ENCODE results near the gene COL19A1. TPM values are rescaled to one million over a fixed set of nuclear protein-coding genes. Genes with fewer than 3 reads are reported as not detected.
"Not testable (repeated sequence)": the region's sequence is repeated elsewhere in the genome, so short reads cannot be mapped to it uniquely, and the experiment has no call there.

The COL19A1 gene
- total RNA-seq, 2 donors from 2014 or later, result 0.07 TPM; not detected in 1

- Histone ChIP-seq H3K9me3 (no peaks in the 10 kb centered on the region), H3K4me1 (ENCODE audit: control insufficient read depth in 1 of 2, low read depth in 2 of 2) (no peaks in the 10 kb centered on the region), H3K36me3 (no peaks in the 10 kb centered on the region), H3K27ac (no peak overlapping the region), H3K4me3 (no peak overlapping the region), H3K27me3 (replicated peaks; ENCODE audit: insufficient read depth) (no peaks in the 10 kb centered on the region)
- ATAC-seq (ENCODE audit: insufficient number of reproducible peaks, low FRiP score, low read depth) (no peak), DNase-seq (ENCODE audit: low spot score) (no peak)
- TF ChIP-seq, protein P1, sequence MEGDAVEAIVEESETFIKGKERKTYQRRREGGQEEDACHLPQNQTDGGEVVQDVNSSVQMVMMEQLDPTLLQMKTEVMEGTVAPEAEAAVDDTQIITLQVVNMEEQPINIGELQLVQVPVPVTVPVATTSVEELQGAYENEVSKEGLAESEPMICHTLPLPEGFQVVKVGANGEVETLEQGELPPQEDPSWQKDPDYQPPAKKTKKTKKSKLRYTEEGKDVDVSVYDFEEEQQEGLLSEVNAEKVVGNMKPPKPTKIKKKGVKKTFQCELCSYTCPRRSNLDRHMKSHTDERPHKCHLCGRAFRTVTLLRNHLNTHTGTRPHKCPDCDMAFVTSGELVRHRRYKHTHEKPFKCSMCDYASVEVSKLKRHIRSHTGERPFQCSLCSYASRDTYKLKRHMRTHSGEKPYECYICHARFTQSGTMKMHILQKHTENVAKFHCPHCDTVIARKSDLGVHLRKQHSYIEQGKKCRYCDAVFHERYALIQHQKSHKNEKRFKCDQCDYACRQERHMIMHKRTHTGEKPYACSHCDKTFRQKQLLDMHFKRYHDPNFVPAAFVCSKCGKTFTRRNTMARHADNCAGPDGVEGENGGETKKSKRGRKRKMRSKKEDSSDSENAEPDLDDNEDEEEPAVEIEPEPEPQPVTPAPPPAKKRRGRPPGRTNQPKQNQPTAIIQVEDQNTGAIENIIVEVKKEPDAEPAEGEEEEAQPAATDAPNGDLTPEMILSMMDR (IDR thresholded peaks at IDR 0.05), result no peak
Measured at GRCh38 chr6:69958978-69959377, 92.6 kb downstream of the COL19A1 start.

DNA sequence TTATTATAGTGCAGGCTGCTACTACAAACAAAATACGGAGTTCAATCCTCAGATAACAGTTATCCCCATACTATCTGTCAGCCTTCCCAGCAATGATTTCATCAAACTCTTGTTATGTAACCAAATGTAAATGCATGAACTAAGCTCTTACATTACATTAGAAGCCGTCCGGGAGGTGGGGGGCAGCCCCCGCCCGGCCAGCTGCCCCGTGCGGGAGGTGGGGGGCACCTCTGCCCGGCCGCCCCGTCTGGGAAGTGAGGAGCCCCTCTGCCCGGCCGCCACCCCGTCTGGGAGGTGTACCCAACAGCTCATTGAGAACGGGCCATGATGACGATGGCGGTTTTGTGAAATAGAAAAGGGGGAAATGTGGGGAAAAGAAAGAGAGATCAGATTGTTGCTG, 99.6 kb downstream of the COL19A1 start:
- H3K27me3 ChIP-seq (replicated peaks; ENCODE audit: insufficient read depth); H3K9me3 ChIP-seq; H3K4me1 ChIP-seq (ENCODE audit: control insufficient read depth in 1 of 2, low read depth in 2 of 2); H3K36me3 ChIP-seq; DNase-seq (ENCODE audit: low spot score); ATAC-seq (ENCODE audit: insufficient number of reproducible peaks, low FRiP score, low read depth); H3K27ac ChIP-seq; H3K4me3 ChIP-seq: not testable (repeated sequence)

- TF ChIP-seq, protein P1 (IDR thresholded peaks at IDR 0.05), result no peak
- no peak for DNase-seq (ENCODE audit: low spot score)
- no peaks in the 10 kb centered on the region for H3K4me1 ChIP-seq (ENCODE audit: control insufficient read depth in 1 of 2, low read depth in 2 of 2)
- no peak overlapping the region for H3K4me3 ChIP-seq
- no peaks in the 10 kb centered on the region for H3K27me3 ChIP-seq (replicated peaks; ENCODE audit: insufficient read depth)
- no peak overlapping the region for H3K27ac ChIP-seq
- no peak for ATAC-seq (ENCODE audit: insufficient number of reproducible peaks, low FRiP score, low read depth)
- H3K36me3 ChIP-seq, result no peaks in the 10 kb centered on the region
- H3K9me3 ChIP-seq, result no peaks in the 10 kb centered on the region
Measured at GRCh38 chr6:69973138-69973537, 106.8 kb downstream of the COL19A1 start.

DNA sequence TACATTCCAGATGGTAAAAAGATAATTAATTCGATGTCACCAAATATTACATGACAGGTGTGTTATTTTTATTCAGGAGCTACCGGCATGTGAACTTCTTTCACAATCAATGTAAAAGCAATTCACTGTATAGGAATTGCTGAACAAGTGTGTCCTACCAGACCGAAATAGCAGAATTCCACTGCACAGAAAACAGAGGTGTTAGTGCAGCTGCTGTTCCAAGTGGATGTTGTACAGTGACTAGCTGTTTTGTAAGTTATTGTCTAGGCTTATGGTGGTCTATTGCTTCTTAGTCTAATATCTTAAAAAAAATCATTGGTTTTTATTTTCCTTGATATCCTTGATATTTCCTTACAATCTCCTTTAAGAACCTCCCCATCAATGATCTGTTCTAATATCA, 107.4 kb downstream of the COL19A1 start:
- no peaks in the 10 kb centered on the region for H3K4me1 ChIP-seq (ENCODE audit: control insufficient read depth in 1 of 2, low read depth in 2 of 2)
- no peak for ATAC-seq (ENCODE audit: insufficient number of reproducible peaks, low FRiP score, low read depth)
- no peak for DNase-seq (ENCODE audit: low spot score)

DNA sequence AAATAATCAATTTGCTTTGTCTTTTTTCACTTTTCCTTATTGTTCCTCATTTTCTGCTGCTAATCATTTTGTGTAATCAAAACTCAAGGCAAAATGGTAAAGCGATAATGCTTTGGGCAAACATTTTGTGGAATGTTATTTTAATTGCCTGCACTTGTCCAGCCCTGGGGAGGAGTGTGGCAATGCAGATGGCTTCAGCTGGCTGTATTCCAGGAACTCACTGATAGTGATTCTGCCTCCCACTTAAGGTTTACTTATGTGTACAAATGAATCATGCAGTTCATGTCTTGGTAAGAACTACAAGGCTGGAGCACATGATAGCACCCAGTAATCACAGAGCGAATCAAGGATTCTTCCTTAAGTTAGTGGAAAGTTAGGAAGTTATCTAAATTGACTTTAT, 107.8 kb downstream of the COL19A1 start:
- H3K9me3 ChIP-seq, result no peaks in the 10 kb centered on the region
- no peak overlapping the region for H3K4me3 ChIP-seq
- TF ChIP-seq, protein P1 (IDR thresholded peaks at IDR 0.05), result no peak
- no peaks in the 10 kb centered on the region for H3K4me1 ChIP-seq (ENCODE audit: control insufficient read depth in 1 of 2, low read depth in 2 of 2)
- no peak overlapping the region for H3K27ac ChIP-seq
- no peaks in the 10 kb centered on the region for H3K36me3 ChIP-seq
- no peak for ATAC-seq (ENCODE audit: insufficient number of reproducible peaks, low FRiP score, low read depth)
- DNase-seq (ENCODE audit: low spot score), result no peak
- no peaks in the 10 kb centered on the region for H3K27me3 ChIP-seq (replicated peaks; ENCODE audit: insufficient read depth)

More for the DNA sequence above, 107.4 kb downstream of the COL19A1 start:
- Histone ChIP-seq H3K9me3 (no peaks in the 10 kb centered on the region), H3K27ac (no peak overlapping the region), H3K27me3 (replicated peaks; ENCODE audit: insufficient read depth) (no peaks in the 10 kb centered on the region), H3K4me3 (no peak overlapping the region), H3K36me3 (no peaks in the 10 kb centered on the region)
- TF ChIP-seq, protein P1 (IDR thresholded peaks at IDR 0.05), result no peak

DNA sequence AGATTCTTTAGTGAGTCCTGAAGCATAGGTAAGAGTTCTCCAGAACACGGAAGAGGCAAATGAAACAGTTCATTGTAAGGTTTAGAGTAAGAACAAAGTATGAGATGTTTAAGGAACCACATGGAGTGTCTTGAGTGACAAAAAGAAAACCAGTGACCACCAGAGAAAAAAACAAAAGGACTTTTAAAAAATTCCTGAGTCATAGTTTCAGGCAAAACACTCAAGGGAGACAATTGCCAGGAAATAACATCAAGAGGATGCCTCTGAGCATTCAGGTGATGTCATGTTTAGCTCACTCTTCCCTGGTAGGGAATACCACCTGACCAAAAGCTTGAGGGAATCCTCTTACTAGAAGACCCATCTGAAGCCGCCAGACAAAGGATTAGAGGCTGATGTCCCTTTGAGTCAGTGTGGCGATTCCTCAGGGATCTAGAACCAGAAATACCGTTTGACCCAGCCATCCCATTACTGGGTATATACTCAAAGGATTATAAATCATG, 110.3 kb downstream of the COL19A1 start:
- Histone ChIP-seq H3K27me3 (replicated peaks; ENCODE audit: insufficient read depth) (no peaks in the 10 kb centered on the region), H3K4me3 (no peak overlapping the region), H3K9me3 (no peaks in the 10 kb centered on the region), H3K36me3 (no peaks in the 10 kb centered on the region), H3K4me1 (ENCODE audit: control insufficient read depth in 1 of 2, low read depth in 2 of 2) (no peaks in the 10 kb centered on the region), H3K27ac (no peak overlapping the region)
- no peak for DNase-seq (ENCODE audit: low spot score)
- no peak for ATAC-seq (ENCODE audit: insufficient number of reproducible peaks, low FRiP score, low read depth)
- TF ChIP-seq, protein P1 (IDR thresholded peaks at IDR 0.05), result no peak

All from thoracic aorta (tissue), 2 donors.